Stimulated activated naive CD4-positive, alpha-beta T cell treated with Interleukin-2 at 50 U/mL for 16 hours (primary cell): ENCODE data around the gene LRRC36.

Experiments
- DNase-seq: peaks from one replicate; lab custom pipeline; 2025; lab: John Stamatoyannopoulos, UW

The LRRC36 gene

GRCh38 chr16:67294938-67295361 lies 31.7 kb upstream of the LRRC36 start:
- DNase-seq: no peak

GRCh38 chr16:67296420-67296819 lies 30.2 kb upstream of the LRRC36 start:
- no peak for DNase-seq

- DNase-seq: no peak
These were observed 28.3 kb upstream of the LRRC36 start for GRCh38 chr16:67298277-67298676.

GRCh38 chr16:67299269-67299668 lies 27.3 kb upstream of the LRRC36 start:
- no peak for DNase-seq

GRCh38 chr16:67301080-67301782 lies 25.4 kb upstream of the LRRC36 start:
- DNase-seq: no peak

GRCh38 chr16:67302076-67302475 lies 24.5 kb upstream of the LRRC36 start:
- no peak for DNase-seq

GRCh38 chr16:67302970-67303369 lies 23.6 kb upstream of the LRRC36 start:
- no peak for DNase-seq

GRCh38 chr16:67304020-67304419 lies 22.6 kb upstream of the LRRC36 start:
- DNase-seq: no peak

- DNase-seq: no peak
These were observed 21.2 kb upstream of the LRRC36 start for GRCh38 chr16:67305216-67306071.

GRCh38 chr16:67310561-67310960 lies 16.1 kb upstream of the LRRC36 start:
- DNase-seq: no peak

GRCh38 chr16:67311607-67312488 lies 14.8 kb upstream of the LRRC36 start:
- DNase-seq: peak; percentile 85

- DNase-seq: no peak
These were observed 13.9 kb upstream of the LRRC36 start for GRCh38 chr16:67312719-67313118.

GRCh38 chr16:67317853-67318252 lies 8.8 kb upstream of the LRRC36 start:
- DNase-seq: no peak

- no peak for DNase-seq
These were observed 522 bp upstream of the LRRC36 start for GRCh38 chr16:67326115-67326471.

GRCh38 chr16:67327743-67328142 lies 1.1 kb downstream of the LRRC36 start:
- DNase-seq: no peak

GRCh38 chr16:67329901-67330300 lies 3.3 kb downstream of the LRRC36 start:
- no peak for DNase-seq

GRCh38 chr16:67333315-67333714 lies 6.7 kb downstream of the LRRC36 start:
- no peak for DNase-seq

GRCh38 chr16:67336116-67336515 lies 9.5 kb downstream of the LRRC36 start:
- no peak for DNase-seq

GRCh38 chr16:67336648-67337047 lies 10.0 kb downstream of the LRRC36 start:
- DNase-seq: no peak

- no peak for DNase-seq
These were observed 12.8 kb downstream of the LRRC36 start for GRCh38 chr16:67339453-67339852.

GRCh38 chr16:67341250-67341649 lies 14.6 kb downstream of the LRRC36 start:
- no peak for DNase-seq

GRCh38 chr16:67342616-67343015 lies 16.0 kb downstream of the LRRC36 start:
- DNase-seq: no peak
